Measurements from ENCODE around the gene PPM1M. TPM values are rescaled to one million over a fixed set of nuclear protein-coding genes. Genes with fewer than 3 reads are reported as not detected.

Gene PPM1M
- polyA plus RNA-seq, 1 of the 3 experiments (the other 2 are of a cell fraction) = 19.2 TPM

GRCh38 chr3:52216585-52217408, 28.8 kb upstream of the PPM1M start:
- H3K36me3 ChIP-seq (replicated peaks in 1 of 2; ENCODE audit: control insufficient read depth in 1 of 2, insufficient read depth in 2 of 2, low read length in 1 of 2) = peaks cover 26 to 34% of the 10 kb centered on the region in 2 experiments
- H3F3A ChIP-seq (replicated peaks; ENCODE audit: insufficient read depth) = peaks cover 15% of the 10 kb centered on the region
- WGBS (ENCODE audit: low lambda C conversion rate) = 35% methylated on average over 13 of the region's 13 CpGs
- H3K4me2 ChIP-seq = peak overlapping the region; percentile 61
- POLR2A ChIA-PET = interaction anchor here (0.7 to 1.1 kb wide), 2 partner anchors 82 to 186 kb away, joined by 3 read pairs; no protein-coding TSS in a partner anchor
- no peaks in the 10 kb centered on the region for H3K9me3 ChIP-seq
- H4K20me1 ChIP-seq (ENCODE audit: insufficient read depth) = no peaks in the 10 kb centered on the region
- CTCF ChIA-PET = interaction anchor here (1.2 to 16.1 kb wide), 5 partner anchors 17 to 230 kb away, joined by 3 to 257 read pairs (median 7); partner anchors contain the start of gene TWF2
- no peaks in the 10 kb centered on the region for H3K27me3 ChIP-seq (ENCODE audit: insufficient read depth)
- no peaks in the 10 kb centered on the region for H3K9me2 ChIP-seq
- H3K4me3 ChIP-seq (ENCODE audit: low read depth in 2 of 2, low read length in 1 of 2) = peak overlapping the region in 1 of 2 experiments; percentile 12; a peak in 1 of 4 replicates
- H3K4me1 ChIP-seq (ENCODE audit: control insufficient read depth in 1 of 2, insufficient read depth in 2 of 2, low read depth in 1 of 2, low read length in 1 of 2) = peaks cover 12 to 19% of the 10 kb centered on the region in 2 experiments; a peak in 3 of 4 replicates
- DNase-seq = peak; percentile 51
- H3K79me2 ChIP-seq (ENCODE audit: insufficient read depth) = no peaks in the 10 kb centered on the region
- peak overlapping the region; percentile 45; the same call in 1 of the 2 replicates for H3K9ac ChIP-seq
- peak overlapping the region; percentile 40 to 84 for H3K27ac ChIP-seq (ENCODE audit: low read depth in 2 of 2, low read length in 1 of 2)
- H2AFZ ChIP-seq (ENCODE audit: low read depth) = no peak overlapping the region; the same call in 1 of the 2 replicates
- TF ChIP-seq EZH2phosphoT487 (IDR thresholded peaks at IDR 0.05; ENCODE audit: borderline replicate concordance, low read depth) (no peak), FOXM1 (IDR thresholded peaks at IDR 0.05; ENCODE audit: low read depth) (peak; percentile 68; the same call in 1 of the 2 replicates), PBX3 (IDR thresholded peaks at IDR 0.05) (peak; percentile 94), NRF1 (IDR thresholded peaks at IDR 0.05; ENCODE audit: low read depth, low read length) (no peak), TAF1 (IDR thresholded peaks at IDR 0.05; ENCODE audit: borderline replicate concordance, low read depth, low read length) (no peak), ELF1 (IDR thresholded peaks at IDR 0.05) (peak; percentile 69; the same call in 1 of the 2 replicates), RXRA (IDR thresholded peaks at IDR 0.05; ENCODE audit: borderline replicate concordance, low read depth) (peak; percentile 60; the same call in 1 of the 2 replicates), POLR2AphosphoS5 (IDR thresholded peaks at IDR 0.05; ENCODE audit: low read depth, low read length) (peak; percentile 83; the same call in 1 of the 2 replicates), MEF2A (IDR thresholded peaks at IDR 0.05; ENCODE audit: borderline replicate concordance, low read depth) (no peak), MAX (IDR thresholded peaks at IDR 0.05; ENCODE audit: low read depth) (peak; percentile 61; the same call in 1 of the 2 replicates), GATA2 (CRISPR knock-in tag; IDR thresholded peaks at IDR 0.05) (no peak), REST (IDR thresholded peaks at IDR 0.05; ENCODE audit: low read depth, low read length) (peak; percentile 65; the same call in 1 of the 2 replicates), FOSL2 (IDR thresholded peaks at IDR 0.05; ENCODE audit: borderline replicate concordance, low read depth) (peak; percentile 98), RCOR1 (IDR thresholded peaks at IDR 0.05; ENCODE audit: low read length) (no peak), TCF12 (IDR thresholded peaks at IDR 0.05) (peak; percentile 99), JUND (IDR thresholded peaks at IDR 0.05) (peak; percentile 95), YY1 (IDR thresholded peaks at IDR 0.05; ENCODE audit: low read depth) (no peak), FOXJ3 (CRISPR knock-in tag; IDR thresholded peaks at IDR 0.05) (no peak), USF2 (IDR thresholded peaks at IDR 0.05; ENCODE audit: borderline replicate concordance, low read depth, low read length) (no peak), IRF3 (IDR thresholded peaks at IDR 0.05; ENCODE audit: low read depth, low read length) (no peak), NFIC (IDR thresholded peaks at IDR 0.05; ENCODE audit: borderline replicate concordance) (peak; percentile 99), CTCF (IDR thresholded peaks at IDR 0.05) (no peak), CHD2 (IDR thresholded peaks at IDR 0.05; ENCODE audit: low read length, partially characterized antibody) (no peak)

Data from SK-N-SH (cell line).